ENCODE data around the gene LTBP3. TPM values are rescaled to one million over a fixed set of nuclear protein-coding genes. Genes with fewer than 3 reads are reported as not detected.
"Not testable (repeated sequence)": the region's sequence is repeated elsewhere in the genome, so short reads cannot be mapped to it uniquely, and the experiment has no call there.

LTBP3 gene
- polyA plus RNA-seq, 10 donors = 104 to 189 (median 128) TPM

GRCh38 chr11:65537620-65538231 is 20.4 kb downstream of the LTBP3 start:
- DNase-seq = no peak

DNA sequence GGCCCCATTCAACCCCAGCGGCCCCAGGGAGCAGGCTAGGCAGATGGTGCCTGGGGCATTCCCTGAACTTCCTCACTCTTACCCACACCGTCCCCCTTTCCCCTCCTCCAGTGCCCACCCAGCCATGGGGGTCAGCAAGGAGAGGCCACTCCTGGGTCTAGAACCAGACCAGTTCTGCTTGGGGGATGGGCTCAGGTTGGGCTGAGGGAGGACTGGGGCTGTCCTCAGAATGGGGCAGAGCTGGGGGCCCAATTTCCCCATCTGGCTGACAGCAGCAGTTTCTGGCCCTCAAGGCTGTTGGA is 20.9 kb downstream of the LTBP3 start:
- DNase-seq = no peak

DNA sequence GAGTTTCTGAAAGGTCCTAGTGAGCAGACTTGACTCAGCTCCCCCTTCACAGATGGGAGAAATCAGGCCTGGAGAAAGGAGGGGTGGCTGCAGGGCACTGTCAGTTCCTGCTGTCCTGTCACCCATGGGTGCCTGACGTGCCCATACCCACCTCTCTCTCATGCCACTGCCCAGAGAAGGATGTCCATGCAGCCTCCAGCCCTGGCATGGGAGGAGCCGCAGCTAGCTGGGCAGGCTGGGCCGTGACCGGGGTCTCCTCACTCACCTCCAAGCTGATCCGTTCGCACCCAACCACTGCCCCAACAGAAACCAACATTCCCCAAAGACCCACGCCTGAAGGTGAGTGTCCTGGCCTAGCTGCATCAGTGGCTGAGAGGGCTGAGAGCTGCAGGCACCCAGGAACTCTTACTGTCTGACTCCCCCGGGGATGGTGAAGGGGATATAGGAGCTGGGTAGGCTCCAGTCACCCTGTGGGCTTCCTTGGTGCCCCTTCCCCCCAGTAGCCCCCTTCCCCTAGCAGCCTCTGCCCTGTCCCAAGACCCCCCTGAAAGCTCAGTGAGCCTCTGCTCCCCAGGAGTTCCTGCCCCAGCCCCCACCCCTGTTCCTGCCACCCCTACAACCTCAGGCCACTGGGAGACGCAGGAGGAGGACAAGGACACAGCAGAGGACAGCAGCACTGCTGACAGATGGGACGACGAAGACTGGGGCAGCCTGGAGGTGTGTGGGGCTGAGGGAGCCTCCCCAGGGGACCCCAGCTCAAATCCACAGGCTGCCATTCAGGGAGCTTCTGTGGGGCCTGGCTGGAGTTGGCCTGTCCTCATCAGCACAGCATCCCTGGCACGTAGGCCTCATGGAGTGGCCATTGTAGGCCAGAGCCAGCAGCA is 21.5 kb downstream of the LTBP3 start:
- DNase-seq = no peak

GRCh38 chr11:65535102-65535501 is 23.1 kb downstream of the LTBP3 start:
- no peak for DNase-seq

DNA sequence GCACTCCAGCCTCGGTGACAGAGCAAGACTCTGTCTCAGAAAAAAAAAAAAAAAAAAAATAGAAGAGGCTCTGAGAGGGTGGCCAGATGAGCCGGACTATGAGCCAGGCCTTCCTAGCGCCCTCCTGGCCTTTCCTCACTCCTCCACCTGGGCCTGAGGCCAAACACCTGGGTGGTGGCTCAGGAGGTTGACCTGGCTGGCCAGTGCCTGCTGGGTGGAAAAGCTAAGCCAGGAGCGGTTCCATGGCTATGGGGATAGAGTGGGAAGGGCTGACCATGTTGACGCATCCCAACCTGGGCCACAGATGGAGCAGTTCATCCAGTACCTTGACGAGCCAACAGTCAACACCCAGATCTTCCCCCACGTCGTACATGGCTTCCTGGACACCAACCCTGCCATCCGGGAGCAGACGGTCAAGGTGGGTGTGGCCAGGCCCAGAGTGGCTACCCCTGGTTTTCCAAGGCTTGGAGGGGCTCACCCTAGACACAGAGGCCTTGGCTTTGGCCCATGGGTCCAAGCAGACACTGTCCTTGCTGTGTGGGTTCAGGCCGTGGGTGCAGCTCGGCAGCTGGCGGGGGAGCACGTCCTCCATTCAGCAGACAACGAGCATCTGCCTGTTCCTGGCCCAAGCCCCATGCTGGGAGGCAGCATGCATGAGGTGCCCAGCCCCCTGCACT is 25.6 kb downstream of the LTBP3 start:
- no peak for DNase-seq

GRCh38 chr11:65530157-65530496 is 28.0 kb downstream of the LTBP3 start:
- no peak for DNase-seq

GRCh38 chr11:65529475-65530156 is 28.5 kb downstream of the LTBP3 start:
- DNase-seq = no peak

DNA sequence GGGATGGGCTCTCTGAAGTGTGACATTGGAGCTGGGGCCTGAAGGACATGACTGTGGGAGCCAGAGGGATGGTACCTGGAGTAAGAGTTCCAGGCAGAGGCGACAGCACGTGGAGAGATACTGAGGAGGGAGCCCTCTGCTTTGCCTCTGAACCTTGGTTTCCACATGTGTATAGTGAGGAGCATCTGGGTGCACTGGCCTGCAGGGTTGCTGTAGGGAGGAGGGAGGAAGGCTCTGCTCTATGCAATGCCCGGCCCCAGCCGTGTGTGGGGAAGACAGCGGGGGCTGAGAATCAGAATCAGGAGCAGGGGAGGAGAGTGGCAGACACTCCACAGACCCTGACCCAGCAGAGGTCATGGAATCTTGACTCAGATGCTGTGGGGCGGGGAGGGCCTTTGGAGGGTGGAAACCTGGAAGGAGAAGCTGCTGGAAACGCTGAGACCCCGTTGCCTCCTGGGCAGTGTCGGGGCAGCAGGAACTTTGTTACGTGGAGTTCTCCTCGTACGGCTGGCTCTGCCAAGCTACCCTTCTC is 29.3 kb downstream of the LTBP3 start:
- no peak for DNase-seq

GRCh38 chr11:65526744-65527143 is 31.4 kb downstream of the LTBP3 start:
- DNase-seq = no peak

GRCh38 chr11:65525546-65526480 is 32.3 kb downstream of the LTBP3 start:
- no peak for DNase-seq

DNA sequence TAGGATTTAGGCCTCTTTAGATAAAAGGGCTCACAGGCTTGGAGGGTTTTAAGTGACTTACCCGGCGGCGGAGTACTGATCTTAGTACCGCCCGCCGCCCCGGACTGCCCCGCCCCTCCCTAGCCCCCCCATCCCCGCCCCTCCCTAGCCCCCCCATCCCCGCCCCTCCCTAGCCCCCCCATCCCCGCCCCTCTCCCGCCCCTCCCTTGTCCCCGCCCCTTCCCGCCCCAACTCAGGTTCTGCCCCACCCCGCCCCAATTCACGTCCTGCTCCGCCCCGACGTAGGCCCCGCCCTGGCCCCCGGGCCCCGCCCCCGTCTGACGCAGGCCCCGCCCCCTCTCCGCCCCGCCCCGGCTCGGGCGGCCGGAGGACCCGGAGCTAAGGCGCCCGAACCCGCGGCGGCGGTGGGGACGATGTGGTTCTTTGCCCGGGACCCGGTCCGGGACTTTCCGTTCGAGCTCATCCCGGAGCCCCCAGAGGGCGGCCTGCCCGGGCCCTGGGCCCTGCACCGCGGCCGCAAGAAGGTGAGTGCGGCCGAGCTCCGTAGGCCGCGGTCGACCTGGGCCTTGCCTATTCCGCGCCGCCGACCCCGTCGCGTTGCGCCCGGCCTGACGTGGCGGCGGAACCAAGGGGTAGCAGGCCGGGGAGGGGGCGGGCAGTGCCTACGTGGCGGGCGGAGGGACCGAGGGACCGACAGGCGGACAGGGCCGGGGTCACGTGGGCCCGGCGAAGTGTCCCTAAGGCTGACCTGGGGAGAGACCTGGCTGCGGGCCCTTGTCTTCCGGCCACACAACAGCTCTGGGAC is 33.2 kb downstream of the LTBP3 start, which contains the start of gene SCYL1:
SCYL1 (plus strand) TSS at position 343 of the 805 bp plus-strand sequence; CDS start at position 414, 71 bp downstream.
- DNase-seq = peak; percentile 75 to 84 (median 79)

- DNase-seq = peak in 1 of 3 donors; percentile 73
Measured at GRCh38 chr11:65524014-65524740, 34.0 kb downstream of the LTBP3 start.

- DNase-seq = not testable (repeated sequence)
Measured at GRCh38 chr11:65523631-65523968, 34.6 kb downstream of the LTBP3 start.

GRCh38 chr11:65522718-65523630 is 35.2 kb downstream of the LTBP3 start:
- not testable (repeated sequence) for DNase-seq

GRCh38 chr11:65521777-65522521 is 36.2 kb downstream of the LTBP3 start:
- DNase-seq = not testable (repeated sequence)

- not testable (repeated sequence) for DNase-seq
Measured at GRCh38 chr11:65518941-65519549, 39.1 kb downstream of the LTBP3 start.

All from muscle of back (tissue), 11 donors.